ENCODE results near the gene IFT80. TPM values are rescaled to one million over a fixed set of nuclear protein-coding genes. Genes with fewer than 3 reads are reported as not detected.

The IFT80 gene
- polyA plus RNA-seq, 1 experiment, result 43.5 TPM

GRCh38 chr3:160409812-160410610 is 11.0 kb upstream of the IFT80 start:
- DNase-seq (ENCODE audit: low read depth, low spot score), result no peak
- ChIA-PET CTCF (interaction anchor here (0.8 to 9.8 kb wide), 6 partner anchors 77 to 581 kb away, joined by 3 to 156 read pairs (median 3); no protein-coding TSS in a partner anchor), POLR2A (interaction anchor here (0.6 kb wide), 1 partner anchor 35 kb away, joined by 7 read pairs; no protein-coding TSS in a partner anchor)
- H3K27ac ChIP-seq (ENCODE audit: low read depth, low read length), result no peak overlapping the region
- no peaks in the 10 kb centered on the region for H3K27me3 ChIP-seq (ENCODE audit: control insufficient read depth, insufficient read depth, low read length)
- H3K9me3 ChIP-seq (ENCODE audit: control insufficient read depth, insufficient read depth, low read length), result no peaks in the 10 kb centered on the region
- H3K4me3 ChIP-seq (ENCODE audit: low read depth, low read length), result no peak overlapping the region
- no peak for TF ChIP-seq CTCF (IDR thresholded peaks at IDR 0.05; ENCODE audit: low read depth, low read length)

- Histone ChIP-seq H3K9me3 (ENCODE audit: control insufficient read depth, insufficient read depth, low read length) (no peaks in the 10 kb centered on the region), H3K27me3 (ENCODE audit: control insufficient read depth, insufficient read depth, low read length) (no peaks in the 10 kb centered on the region), H3K27ac (ENCODE audit: low read depth, low read length) (no peak overlapping the region), H3K4me3 (ENCODE audit: low read depth, low read length) (peak overlapping the region; percentile 20; the same call in 1 of the 2 replicates)
- no peak for TF ChIP-seq CTCF (IDR thresholded peaks at IDR 0.05; ENCODE audit: low read depth, low read length)
- CTCF ChIA-PET, result interaction anchor here (1.1 to 2.3 kb wide), 3 partner anchors 9 to 241 kb away, joined by 3 to 20 read pairs (median 4); no protein-coding TSS in a partner anchor
- POLR2A ChIA-PET, result no interaction called here
- no peak for DNase-seq (ENCODE audit: low read depth, low spot score)
Measured at GRCh38 chr3:160403796-160404470, 4.9 kb upstream of the IFT80 start.

- no peaks in the 10 kb centered on the region for H3K27me3 ChIP-seq (ENCODE audit: control insufficient read depth, insufficient read depth, low read length)
- peak overlapping the region; percentile 98 for H3K4me3 ChIP-seq (ENCODE audit: low read depth, low read length)
- ChIA-PET POLR2A (no interaction called here), CTCF (interaction anchor here (1.2 to 2.3 kb wide), 2 partner anchors 10 to 240 kb away, joined by 3 to 20 read pairs; no protein-coding TSS in a partner anchor)
- DNase-seq (ENCODE audit: low read depth, low spot score), result no peak
- no peaks in the 10 kb centered on the region for H3K9me3 ChIP-seq (ENCODE audit: control insufficient read depth, insufficient read depth, low read length)
- no peak overlapping the region for H3K27ac ChIP-seq (ENCODE audit: low read depth, low read length)
- no peak for TF ChIP-seq CTCF (IDR thresholded peaks at IDR 0.05; ENCODE audit: low read depth, low read length)
Measured at GRCh38 chr3:160403028-160403545, 4.1 kb upstream of the IFT80 start.

GRCh38 chr3:160402221-160403027 is 3.4 kb upstream of the IFT80 start:
- no peak for TF ChIP-seq CTCF (IDR thresholded peaks at IDR 0.05; ENCODE audit: low read depth, low read length)
- H3K27ac ChIP-seq (ENCODE audit: low read depth, low read length), result no peak overlapping the region
- DNase-seq (ENCODE audit: low read depth, low spot score), result no peak

More at GRCh38 chr3:160402221-160403027, 3.4 kb upstream of the IFT80 start:
- ChIA-PET CTCF (interaction anchor here (0.7 to 2.3 kb wide), 3 partner anchors 11 to 239 kb away, joined by 3 to 20 read pairs (median 3); no protein-coding TSS in a partner anchor), POLR2A (interaction anchor here (0.9 kb wide), 1 partner anchor 47 kb away, joined by 5 read pairs; the partner anchor contains the start of gene TRIM59)
- Histone ChIP-seq H3K27me3 (ENCODE audit: control insufficient read depth, insufficient read depth, low read length) (no peaks in the 10 kb centered on the region), H3K4me3 (ENCODE audit: low read depth, low read length) (peak overlapping the region; percentile 98), H3K9me3 (ENCODE audit: control insufficient read depth, insufficient read depth, low read length) (no peaks in the 10 kb centered on the region)

All from AG04450 (cell line).